Stimulated activated CD4-positive, alpha-beta T cell treated with anti-CD3 and anti-CD28 coated beads, Interleukin-15, amount 100 ng/mL, for 48 hours (primary cell): ENCODE results near the gene ADCY2.
A peak's percentile ranks its signal among the peaks of the same experiment; 100 is the strongest.

Experiments used
- DNase-seq, 2 donors: peaks; one replicate each; pipeline ENCODE4 v3.0.0-alpha.2; 2020; ENCODE audit warnings: low read depth in 2 of 2

The ADCY2 gene

DNA sequence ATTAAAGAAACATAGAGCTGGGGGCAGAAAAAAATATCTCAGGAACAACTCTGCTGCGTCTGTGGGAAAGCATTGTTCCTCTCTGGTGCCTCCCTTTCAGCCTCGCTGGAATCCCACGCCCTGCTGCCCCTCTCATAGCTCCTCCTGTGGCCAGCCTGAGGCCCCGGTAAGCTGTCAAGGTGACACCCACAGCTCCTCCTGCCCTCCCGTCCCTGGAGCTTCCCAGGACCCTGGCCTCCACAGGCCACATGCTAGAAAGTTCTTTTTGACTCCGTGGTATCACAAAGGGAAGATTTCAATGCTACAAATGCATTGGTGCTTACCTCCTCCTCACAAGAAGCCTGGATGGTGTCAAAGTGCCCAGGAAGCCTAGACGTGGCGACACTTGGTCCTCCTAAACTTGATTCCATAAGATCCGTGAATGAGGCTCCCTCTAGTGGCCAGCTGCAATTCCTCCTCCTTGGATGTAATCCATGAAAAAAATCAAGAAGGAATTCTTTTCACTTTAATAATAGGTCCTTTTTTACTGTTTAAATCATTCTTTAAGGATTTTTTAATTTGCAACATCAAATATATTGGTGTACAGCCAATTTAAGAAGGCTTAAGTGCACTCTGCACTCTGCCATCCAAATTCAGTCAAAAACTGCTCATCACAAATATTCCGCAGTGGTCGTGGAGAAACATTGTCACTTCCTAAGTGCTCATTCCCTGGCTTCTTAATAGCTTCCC is 350.1 kb downstream of the ADCY2 start:
- peak in 1 of 2 donors; percentile 21 for DNase-seq

DNA sequence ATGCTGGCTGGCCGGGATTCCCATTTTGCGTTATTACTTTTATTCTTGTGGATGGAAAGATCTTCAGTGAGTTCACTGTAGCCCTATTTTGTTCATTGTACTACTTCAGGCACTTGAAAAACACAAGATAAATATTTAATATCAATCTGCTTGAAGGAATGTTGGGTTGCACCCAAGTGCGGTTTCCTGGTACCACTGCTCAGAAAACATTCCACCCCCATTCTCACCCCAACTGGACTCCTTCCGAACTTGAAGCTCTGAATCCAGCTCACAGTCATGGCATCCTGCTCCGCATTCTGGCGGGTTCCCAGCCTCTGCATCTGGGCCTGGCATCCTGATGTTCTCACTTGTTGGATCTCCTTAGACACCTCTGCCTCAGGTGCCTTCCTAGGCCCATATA is 351.8 kb downstream of the ADCY2 start:
- no peak for DNase-seq

DNA sequence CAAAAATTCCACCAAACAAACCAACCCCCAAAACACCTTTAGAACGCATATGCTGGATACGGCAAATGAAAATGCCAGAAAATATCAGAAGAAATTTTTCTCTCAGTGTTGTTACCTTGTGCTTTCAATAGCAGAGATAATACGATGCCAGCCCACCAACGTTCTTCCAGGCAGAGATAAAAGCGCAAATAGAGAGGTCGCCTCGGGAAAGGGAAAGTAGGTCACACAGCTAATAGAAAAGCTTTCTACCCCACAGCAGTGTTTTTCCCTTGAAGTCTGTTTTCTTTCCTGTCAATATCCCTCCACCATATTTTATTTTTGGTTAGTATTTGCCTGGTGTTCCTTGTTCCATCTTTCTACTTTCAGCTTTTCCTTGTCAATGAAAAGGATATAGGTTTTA is 353.7 kb downstream of the ADCY2 start:
- DNase-seq: no peak

DNA sequence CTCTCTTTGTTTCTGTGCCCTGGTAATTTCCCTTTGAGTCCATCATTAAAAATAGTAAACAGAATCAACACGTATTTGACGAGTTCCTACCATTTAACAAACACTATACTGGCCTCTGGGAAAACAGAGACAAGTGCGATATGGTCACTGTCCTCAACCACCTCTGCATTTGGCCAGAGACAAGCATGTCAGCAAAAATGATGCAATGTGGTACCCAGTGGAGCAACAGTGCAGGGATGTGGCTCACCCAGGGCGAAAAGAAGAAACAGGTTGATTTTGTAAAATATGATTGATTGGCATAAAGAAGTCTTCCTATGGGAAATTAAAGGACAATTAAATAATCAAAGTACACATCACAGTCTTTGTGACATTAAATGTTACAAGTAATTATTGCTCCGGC is 355.9 kb downstream of the ADCY2 start:
- DNase-seq: no peak

DNA sequence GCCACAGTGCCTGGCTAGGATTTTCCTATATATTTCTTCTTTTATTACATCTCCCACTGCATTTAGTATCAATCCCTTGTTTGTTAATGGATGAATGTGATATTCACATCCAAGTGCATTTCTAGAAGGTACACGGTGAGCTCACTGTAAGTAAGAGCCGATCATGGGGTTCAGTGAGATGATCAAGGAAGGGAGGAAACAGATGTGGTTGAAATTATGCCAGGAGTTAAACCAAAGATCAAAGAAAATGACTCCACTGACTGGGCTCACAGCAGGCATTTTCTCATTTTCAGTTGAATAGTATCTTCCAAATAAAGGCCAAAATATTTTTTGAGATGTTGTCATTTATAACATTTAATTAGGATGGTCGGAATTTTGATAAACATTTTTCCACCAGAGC is 357.2 kb downstream of the ADCY2 start:
- no peak for DNase-seq

DNA sequence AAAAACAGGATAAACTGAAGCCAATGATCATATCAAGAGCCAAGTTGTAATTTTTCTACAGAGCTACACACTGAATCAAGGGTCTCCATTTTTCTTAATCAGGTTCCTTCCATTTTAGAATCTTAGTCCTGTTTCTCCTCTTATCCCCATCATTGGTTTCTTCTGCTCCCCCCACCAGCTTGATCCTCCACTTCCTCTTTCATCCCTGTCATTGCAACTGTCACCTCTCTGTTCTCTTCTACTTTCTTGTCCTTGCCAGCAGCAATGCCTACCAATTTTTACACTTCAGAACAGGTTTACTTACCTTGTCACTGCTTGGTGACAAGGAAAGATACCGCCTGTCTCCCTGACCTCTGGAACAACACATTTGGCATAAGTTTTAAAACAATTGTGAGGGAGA is 357.7 kb downstream of the ADCY2 start:
- no peak for DNase-seq

DNA sequence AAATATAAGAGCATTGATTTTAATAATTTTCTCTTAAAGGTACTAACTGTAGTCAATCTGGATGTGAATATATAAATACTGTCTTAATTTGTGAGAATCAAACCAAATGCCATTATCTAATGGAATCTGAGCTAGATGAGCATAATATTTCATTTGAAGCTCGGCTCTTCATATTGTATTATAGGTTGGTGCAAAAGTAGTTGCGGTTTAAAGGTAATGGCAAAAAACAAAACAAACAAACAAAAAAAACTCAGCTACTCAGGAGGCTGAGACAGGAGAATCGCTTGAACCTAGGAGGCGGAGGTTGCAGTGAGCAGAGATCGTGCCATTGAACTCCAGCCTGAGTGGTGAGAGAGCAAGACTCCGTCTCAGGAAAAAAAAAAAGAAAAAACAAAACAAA is 358.6 kb downstream of the ADCY2 start:
- DNase-seq: no peak

DNA sequence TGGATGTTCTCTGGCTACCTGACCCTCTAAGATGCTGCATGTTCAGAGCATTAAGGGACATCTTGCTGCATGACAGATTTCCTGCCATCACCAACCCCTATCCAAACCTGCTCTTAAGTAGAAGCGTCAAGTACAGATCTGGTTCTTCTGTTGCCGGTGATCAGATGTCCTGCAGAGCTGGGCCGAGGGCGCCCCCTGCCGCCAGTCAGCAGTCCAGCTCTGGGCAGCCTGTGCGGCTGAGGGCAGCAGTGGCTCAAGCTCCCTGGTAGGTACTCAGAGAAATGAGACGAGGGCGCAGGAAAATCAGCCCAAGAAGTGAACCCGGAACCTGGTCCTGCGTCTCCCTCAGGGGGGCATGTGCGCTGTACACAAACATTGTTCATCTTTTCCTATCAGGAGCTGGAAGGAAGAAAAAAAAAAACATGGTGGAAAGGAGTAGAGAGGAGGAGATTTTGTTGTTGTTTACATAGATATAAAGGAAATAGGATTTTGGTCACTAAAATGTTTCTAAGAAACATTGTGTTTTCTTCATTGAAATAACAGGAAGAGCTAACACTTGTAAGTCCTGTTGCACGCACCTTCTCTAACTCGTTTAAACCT is 359.2 kb downstream of the ADCY2 start:
- peak in 1 of 2 donors; percentile 21 for DNase-seq

DNA sequence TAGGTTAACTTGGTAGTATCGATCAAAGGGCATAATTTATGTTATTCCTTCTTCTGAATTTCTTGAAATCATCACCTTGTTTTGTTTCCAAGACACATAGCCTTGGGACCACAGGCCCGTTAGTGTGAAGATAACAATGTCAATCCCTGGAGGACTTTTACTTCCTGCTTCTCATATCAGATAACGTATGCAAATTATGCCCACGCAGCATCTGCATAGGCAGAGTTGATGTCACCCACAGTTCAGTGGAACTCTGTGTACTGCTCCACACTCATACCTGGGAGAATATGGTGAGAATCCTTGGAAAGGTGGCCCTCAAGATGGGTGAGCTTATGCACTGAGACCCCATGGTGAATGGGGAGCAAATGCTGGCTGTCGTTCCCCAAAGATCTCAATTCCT is 360.0 kb downstream of the ADCY2 start:
- DNase-seq: no peak

DNA sequence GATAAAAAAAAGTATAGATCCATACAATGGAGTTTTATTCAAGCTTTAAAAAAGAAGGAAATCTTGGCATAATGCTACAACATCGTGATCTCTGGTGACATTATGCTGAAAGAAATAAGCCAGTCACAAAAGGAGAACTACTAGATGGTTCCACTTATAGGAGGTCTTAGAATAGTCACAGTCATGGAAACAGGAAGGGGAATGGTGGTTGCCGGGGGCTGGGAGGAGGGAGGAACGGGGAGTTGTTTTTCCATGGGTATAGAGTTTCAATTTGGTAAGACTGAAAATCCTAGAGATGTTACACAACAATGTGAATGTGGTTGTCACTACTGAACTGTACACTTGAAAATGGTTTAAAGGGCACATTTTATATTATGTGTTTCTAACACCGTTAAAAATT is 360.5 kb downstream of the ADCY2 start:
- no peak for DNase-seq

DNA sequence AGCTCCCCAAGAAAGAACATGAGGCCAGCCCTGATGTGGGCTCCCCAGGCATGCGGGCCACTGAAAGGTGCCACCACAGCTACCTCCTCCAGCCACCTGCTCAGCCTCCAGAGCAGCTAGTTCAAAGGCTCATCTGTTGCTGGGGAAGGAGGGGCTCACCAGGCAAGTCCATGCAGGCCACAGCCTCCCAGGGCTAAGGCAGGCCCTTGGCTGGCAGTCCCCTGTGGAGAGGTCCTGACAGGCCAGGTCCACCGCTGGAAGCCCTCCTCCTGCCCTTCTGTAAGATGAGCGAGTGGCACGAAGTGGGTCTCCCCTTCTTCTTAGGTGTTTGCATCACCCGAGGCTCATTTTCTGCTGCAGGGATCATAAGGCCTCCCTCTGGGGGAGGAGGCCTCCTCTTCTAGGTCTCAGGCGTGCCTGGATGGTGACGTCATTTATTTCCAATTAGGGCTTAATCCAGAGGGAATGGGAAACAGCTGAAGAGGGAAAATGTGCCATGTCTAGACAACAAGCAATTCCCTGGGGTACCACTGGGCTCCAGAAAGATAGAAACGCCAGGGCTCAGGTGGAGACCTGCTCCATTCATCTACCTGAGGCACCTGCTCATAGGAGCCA is 363.4 kb downstream of the ADCY2 start:
- no peak for DNase-seq

DNA sequence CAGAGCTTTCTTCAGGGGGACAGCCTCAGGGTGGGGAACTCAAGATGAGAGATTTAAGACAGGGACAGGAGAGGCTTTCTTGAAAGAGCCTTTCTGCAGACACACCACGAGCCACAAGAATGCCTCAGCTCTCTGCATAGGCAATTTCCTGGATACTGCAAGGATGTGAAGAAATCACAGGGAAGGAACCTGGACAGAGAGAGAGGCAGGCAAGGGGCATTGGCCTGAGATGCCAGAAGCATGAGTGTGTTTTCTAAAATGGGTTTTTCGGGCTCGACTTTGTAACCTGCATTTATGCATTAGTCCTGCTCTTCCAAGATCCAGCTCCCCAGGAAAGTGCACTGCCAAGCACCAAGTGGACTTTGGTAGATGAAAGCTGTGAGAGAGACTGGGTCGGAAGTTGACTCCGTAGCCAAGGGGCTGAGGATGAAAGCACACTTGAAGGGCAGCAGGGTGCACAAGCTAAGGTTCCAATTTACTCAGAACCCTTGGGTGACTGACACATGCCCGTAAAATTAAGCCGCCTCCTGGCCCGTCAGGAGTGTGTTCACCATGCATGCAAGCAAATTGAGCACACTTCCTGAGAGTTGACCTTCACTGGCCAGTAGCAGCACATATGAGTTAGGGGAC is 364.1 kb downstream of the ADCY2 start:
- DNase-seq: no peak

DNA sequence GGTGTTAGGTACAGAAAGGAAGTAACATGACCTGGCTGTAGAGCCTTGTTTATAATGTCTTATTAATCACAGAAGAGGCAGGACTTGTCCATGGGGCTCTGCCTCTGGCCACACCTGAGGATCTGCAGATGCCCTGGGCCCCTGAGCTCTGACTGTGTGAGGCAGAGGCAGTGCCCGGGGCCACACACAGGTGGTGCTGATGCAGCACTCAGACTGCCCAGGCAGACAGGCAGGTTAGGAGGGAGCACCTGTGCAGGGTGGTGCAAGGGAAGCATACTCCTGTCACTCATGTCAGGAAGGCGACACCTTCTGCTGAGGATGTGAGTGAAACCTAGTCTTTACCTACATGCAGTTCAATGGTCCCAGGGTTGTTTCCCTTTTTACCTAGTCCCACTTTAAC is 366.3 kb downstream of the ADCY2 start:
- no peak for DNase-seq

DNA sequence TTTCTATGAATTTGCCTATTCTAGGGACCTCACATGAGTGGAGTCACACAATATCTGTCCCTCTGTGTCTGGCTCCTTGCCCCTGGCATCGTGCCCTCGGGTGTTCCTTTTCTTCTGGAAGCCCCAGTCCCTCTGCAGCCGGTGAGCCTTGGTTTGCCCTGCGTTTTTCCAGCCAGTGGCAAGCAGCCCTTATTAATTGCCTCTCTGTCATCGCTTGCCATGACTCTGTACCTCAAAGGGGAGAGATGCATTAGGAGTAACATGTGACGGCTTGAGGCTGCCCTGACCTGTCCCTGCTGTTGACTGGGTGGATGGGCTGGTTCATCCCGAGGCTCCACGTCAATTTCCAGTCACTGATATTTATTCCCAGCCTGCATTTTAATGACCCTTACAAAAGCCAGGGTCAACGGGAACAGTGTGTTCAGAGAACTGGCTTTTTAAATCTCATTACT is 367.7 kb downstream of the ADCY2 start:
- DNase-seq: no peak

DNA sequence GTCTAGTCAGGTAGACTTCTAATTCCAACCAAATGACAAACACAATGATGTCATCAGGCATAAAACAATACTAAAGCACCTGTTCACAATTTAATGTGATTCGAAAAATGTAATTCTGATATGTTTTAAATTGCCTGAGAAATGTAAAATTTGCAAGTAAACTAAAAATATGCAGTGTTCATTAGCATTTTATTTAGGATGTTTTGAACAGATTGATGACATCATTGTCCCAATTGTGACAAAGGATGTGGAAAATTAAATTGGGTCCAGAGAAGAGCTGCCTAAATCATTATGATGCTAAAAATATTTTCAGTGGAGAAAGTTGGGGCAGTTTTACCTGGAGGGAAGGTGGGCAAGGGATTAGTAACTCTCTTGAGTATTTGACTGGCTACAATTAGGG is 368.5 kb downstream of the ADCY2 start:
- DNase-seq: no peak

DNA sequence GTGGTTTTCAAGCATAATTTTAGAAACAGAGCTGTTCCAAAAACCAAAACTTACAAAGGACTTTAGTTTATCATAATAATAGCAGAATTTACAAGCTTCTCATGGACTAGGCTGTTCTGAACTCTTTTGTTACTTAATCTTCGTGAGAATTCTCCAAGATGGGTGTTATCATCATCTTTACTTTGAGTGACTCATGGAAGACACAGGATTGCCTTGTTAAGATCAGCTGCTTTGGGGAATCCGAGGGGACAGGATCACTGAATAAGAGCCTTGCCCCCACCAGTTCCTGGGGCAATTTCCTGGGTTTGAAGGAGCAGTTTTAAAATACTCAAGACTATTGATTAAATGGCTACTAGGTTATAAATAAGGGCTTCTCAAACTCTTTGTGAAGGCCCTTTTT is 374.5 kb downstream of the ADCY2 start:
- no peak for DNase-seq

DNA sequence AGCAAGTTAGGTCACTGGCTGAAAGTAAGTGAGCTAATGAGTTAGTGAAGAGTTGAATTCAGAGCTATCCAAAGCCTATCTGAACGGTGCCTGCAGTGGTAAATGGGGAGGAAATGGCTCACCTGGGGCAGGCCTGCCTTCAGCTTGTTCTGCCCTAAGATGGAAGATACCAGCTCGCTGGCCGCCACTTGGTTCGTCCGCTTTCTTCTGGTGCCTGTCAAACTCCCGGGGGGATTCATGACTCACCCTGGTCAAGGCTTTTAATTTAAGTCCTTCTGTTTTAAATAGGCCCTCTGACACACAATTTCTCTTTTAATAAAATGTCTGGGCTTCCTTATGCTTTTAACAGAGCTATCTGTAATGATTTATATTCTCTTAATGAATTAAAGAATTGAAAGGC is 376.2 kb downstream of the ADCY2 start:
- DNase-seq: no peak

DNA sequence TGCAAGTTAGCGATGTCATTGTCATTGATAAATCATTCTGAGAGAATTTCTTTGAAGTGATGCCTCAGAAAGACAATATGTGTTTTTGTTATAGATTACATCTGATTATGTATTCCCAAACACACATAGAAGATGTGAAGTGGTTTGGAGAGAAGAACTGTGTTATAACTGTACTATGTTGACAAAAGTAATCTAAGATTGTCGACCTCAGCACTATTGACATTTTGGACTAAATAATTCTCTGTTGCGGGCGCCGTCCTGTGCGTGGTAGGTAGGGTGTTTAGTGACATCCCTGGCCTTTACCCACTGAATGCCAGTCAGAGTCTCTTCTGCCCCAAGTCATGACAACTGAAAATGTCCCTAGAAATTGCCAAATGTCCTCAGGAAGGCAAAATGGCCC is 377.2 kb downstream of the ADCY2 start:
- DNase-seq: no peak

DNA sequence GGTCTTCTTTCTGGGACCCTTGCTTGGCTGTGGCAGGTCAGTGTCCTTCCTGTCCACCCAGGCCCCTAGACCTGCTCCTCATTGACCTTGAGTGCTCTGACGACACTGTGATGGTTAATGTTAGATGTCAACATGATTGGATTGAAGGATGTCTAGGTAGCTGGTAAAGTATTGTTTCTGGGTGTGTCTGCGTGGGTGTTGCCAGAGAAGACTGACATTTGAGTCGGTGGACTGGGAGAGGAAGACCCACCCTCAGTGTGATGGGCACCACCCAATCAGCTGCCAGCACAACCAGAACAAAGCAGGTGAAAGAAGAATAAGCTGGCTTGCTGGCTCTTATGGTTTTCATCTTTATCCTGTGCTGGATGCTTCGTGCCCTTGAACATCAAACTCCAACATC is 380.5 kb downstream of the ADCY2 start:
- DNase-seq: no peak

DNA sequence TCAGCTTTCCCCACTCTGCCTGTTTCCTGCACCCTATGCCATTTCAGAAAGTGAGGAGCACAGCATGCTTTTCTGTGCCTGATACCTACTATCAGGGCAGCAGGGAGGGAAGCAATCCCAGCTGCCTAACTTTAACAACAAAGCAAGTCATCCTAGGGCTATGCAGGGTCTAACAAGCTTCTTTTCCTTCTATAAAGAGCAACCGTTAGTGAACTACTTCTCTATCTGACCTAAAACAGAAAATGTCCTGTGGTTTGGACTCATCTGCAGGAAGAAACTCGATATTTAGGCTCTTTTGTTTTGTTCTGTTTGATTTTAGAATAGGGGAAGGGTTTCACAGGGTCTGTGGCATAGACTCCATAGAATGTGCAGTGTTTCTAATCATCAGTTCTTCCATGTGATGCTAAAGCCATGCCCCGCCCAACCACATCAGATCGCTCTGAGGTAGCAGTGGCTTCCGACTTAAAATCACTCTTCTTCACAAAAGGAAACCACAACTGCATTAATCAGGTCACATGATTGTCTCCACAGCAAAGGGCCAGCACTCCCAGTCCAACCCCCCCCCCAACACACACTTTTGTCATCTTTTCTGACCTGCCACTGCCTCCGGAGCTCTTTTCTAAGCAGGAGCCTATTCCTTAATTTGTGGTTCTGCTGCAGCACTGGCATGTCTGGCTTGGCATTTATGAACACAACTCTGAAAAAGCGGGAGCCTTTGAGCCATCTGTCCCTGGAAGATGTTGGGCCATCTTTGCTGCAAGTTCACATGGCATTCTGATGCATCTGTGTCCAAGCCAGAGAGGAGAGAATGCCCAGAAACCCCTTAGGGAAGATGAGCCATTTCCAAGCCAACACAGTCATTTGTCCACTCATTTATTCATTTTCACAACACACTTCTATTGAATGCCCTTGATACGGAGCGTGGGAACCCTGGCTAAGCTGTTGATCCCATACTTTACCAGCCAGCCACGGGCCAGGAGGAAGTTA is 383.4 kb downstream of the ADCY2 start:
- DNase-seq: no peak

DNA sequence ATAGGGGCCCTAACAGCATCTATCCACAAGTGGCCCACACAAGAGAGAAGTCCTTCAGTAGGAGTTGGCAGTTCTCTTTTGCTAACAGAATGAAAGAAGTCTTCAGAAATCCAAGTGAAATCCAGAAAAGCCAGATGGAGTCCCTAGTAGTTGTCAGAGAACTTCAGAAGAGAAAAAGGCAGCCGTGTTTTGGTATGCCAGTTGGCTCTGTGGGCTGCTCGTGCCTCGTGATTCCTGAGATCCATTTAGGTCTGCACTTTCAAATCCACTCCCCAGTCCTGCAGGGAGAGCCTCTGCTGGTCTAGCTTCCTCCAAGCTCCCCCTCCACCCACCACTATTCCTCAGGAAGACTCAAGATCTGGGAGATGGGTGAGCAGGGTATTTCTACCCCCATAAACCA is 386.0 kb downstream of the ADCY2 start:
- DNase-seq: no peak
